Stomach (tissue), 9 donors: ENCODE data around the gene TRO. TPM values are rescaled to one million over a fixed set of nuclear protein-coding genes. Genes with fewer than 3 reads are reported as not detected.

Source experiments
- DNase-seq, 2 donors: peaks; one replicate each; pipeline versions ENCODE4 v3.0.0 to v3.0.0-alpha.2; 2013 to 2019
- H3K27ac ChIP-seq, 5 donors: fragments of 200-600 bp in 4 of 5; sonication (generic) in 4 of 5; one replicate each; pipeline ENCODE4 v1.5.1; 2013 to 2019; ENCODE audit warnings: mild to moderate bottlenecking in 1 of 5, moderate library complexity in 1 of 5
- H3K27me3 ChIP-seq, 3 donors: fragments of 200-600 bp; sonication (generic); one replicate each; pipeline ENCODE4 v1.5.1; 2017 to 2019; ENCODE audit warnings: mixed run types in 1 of 3
- H3K36me3 ChIP-seq, 4 donors: fragments of 200-600 bp; sonication (generic); 1 replicate in 3 of 4; 2 replicates in 1 of 4; pipeline ENCODE4 v1.5.1; 2016 to 2019
- H3K4me1 ChIP-seq, 4 donors: fragments of 200-600 bp; sonication (generic); one replicate each; pipeline ENCODE4 v1.5.1; 2016 to 2019
- H3K4me3 ChIP-seq, 4 donors: fragments of 200-600 bp; sonication (generic) in 3 of 4; one replicate each; pipeline ENCODE4 v1.5.1; 2016 to 2019; ENCODE audit warnings: mild to moderate bottlenecking in 1 of 4
- H3K9me3 ChIP-seq, 4 donors: fragments of 200-600 bp; sonication (generic); one replicate each; pipeline ENCODE4 v1.5.1; 2016 to 2019
- EP300 ChIP-seq: sonication (generic); formaldehyde crosslinking; IDR thresholded peaks from one replicate; pipeline ENCODE4 v1.6.1; 2017; ENCODE audit warnings: antibody characterized with exemption
- POLR2A ChIP-seq, 4 donors: fragments of 450-650 bp; IDR thresholded peaks; one replicate each; pipeline ENCODE4 v1.6.1; 2016; ENCODE audit warnings: antibody characterized with exemption in 4 of 4, control low read depth in 2 of 4, mild to moderate bottlenecking in 1 of 4, moderate library complexity in 1 of 4
- POLR2AphosphoS5 ChIP-seq, 3 donors: sonication (generic); formaldehyde crosslinking; IDR thresholded peaks; one replicate each; pipeline ENCODE4 v1.6.1; 2016; ENCODE audit warnings: antibody characterized with exemption in 3 of 3
- WGBS, 5 donors: extraction: QIAGEN DNeasy Blood & Tissue Kit in 3 of 5; methylation state at CpG; one replicate each; pipeline versions ENCODE4 v1.1.5 to v1.1.7; 2013 to 2018; 5-methylcytosine and 5-hydroxymethylcytosine counted together
- intact Hi-C: fragments of 100-400 bp; cut with DNase I; formaldehyde crosslinking; loops from one replicate; pipeline ENCODE4 v1.15.1; 2023; ENCODE audit warnings: low total_unique reads
- polyA plus RNA-seq, 3 donors: library from polyadenylated mRNA; stranded (reverse); fragments of 200-250 nt; gene quantifications; one replicate each; pipeline ENCODE4 v1.2.3, GENCODE V29; 2013
- total RNA-seq, 5 donors: library from RNA; depleted of rRNA; stranded (reverse); fragments of >200 nt; gene quantifications; one replicate each; pipeline versions ENCODE4 v1.1.0 to v1.2.3, GENCODE V29; 2014 to 2016
- TF ChIP-seq, protein P1 (sequence below), 7 experiments: fragments of 450-650 bp in 4 of 7; fragments of 200-600 bp in 3 of 7; sonication (generic) in 3 of 7; IDR thresholded peaks; one replicate each; pipeline ENCODE4 v1.5.1; 2016 to 2019; ENCODE audit warnings: antibody characterized with exemption in 7 of 7, control low read depth in 2 of 7, mild to moderate bottlenecking in 1 of 7
- donor health status: healthy with polysubstance abuse.
- donor health status: Bipolar disorder and iron deficiency.
- donor health status: healthy.

The TRO gene
- total and polyA plus RNA-seq, 8 donors, result 0.45 to 25.3 (median 4.1) TPM

- WGBS, 5 donors, result 36 to 71% (median 60%) methylated on average over 1 of the region's 1 CpG
- no peaks in the 10 kb centered on the region for H3K36me3 ChIP-seq
- no peaks in the 10 kb centered on the region for H3K4me1 ChIP-seq
- H3K4me3 ChIP-seq, result no peak overlapping the region
- no peak for DNase-seq
- intact Hi-C loops, result no loop called here
- H3K27ac ChIP-seq, result no peak overlapping the region
- no peaks in the 10 kb centered on the region for H3K27me3 ChIP-seq
- TF ChIP-seq EP300 (no peak), POLR2AphosphoS5 (IDR thresholded peaks at IDR 0.05) (no peak), POLR2A (IDR thresholded peaks at IDR 0.05) (no peak)
- TF ChIP-seq, protein P1, sequence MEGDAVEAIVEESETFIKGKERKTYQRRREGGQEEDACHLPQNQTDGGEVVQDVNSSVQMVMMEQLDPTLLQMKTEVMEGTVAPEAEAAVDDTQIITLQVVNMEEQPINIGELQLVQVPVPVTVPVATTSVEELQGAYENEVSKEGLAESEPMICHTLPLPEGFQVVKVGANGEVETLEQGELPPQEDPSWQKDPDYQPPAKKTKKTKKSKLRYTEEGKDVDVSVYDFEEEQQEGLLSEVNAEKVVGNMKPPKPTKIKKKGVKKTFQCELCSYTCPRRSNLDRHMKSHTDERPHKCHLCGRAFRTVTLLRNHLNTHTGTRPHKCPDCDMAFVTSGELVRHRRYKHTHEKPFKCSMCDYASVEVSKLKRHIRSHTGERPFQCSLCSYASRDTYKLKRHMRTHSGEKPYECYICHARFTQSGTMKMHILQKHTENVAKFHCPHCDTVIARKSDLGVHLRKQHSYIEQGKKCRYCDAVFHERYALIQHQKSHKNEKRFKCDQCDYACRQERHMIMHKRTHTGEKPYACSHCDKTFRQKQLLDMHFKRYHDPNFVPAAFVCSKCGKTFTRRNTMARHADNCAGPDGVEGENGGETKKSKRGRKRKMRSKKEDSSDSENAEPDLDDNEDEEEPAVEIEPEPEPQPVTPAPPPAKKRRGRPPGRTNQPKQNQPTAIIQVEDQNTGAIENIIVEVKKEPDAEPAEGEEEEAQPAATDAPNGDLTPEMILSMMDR (IDR thresholded peaks at IDR 0.05), result no peak
- peaks cover 0 to 28% (median 5%) of the 10 kb centered on the region in 4 donors for H3K9me3 ChIP-seq
Observed at GRCh38 chrX:54894159-54894558, 26.5 kb upstream of the TRO start.

- intact Hi-C loops, result no loop called here
- H3K27me3 ChIP-seq, result no peaks in the 10 kb centered on the region
- no peak for TF ChIP-seq EP300
- TF ChIP-seq, protein P1 (IDR thresholded peaks at IDR 0.05), result no peak
- TF ChIP-seq POLR2A (IDR thresholded peaks at IDR 0.05), result no peak
- TF ChIP-seq POLR2AphosphoS5 (IDR thresholded peaks at IDR 0.05), result no peak
- peaks cover 0 to 22% (median 0%) of the 10 kb centered on the region in 4 donors for H3K9me3 ChIP-seq
- DNase-seq, result no peak
- H3K4me3 ChIP-seq, result no peak overlapping the region
- no peaks in the 10 kb centered on the region for H3K36me3 ChIP-seq
- no peak overlapping the region for H3K27ac ChIP-seq
- H3K4me1 ChIP-seq, result no peaks in the 10 kb centered on the region
Observed at GRCh38 chrX:54909941-54910340, 10.7 kb upstream of the TRO start.

- peak in 1 of 2 donors; percentile 86 for DNase-seq
- peak overlapping the region; percentile 44 to 53 (median 50) for H3K4me3 ChIP-seq
- H3K4me1 ChIP-seq, result no peaks in the 10 kb centered on the region
- WGBS, 5 donors, result 0 to 55% (median 5%) methylated on average over 20 to 29 of the region's 29 CpGs
- peaks cover 0 to 6% (median 0%) of the 10 kb centered on the region in 3 donors for H3K27me3 ChIP-seq
- peak overlapping the region in 1 of 5 donors; percentile 62 for H3K27ac ChIP-seq
- H3K36me3 ChIP-seq, result peaks cover 0 to 3% (median 0%) of the 10 kb centered on the region in 4 donors
- intact Hi-C loops, result no loop called here
- no peaks in the 10 kb centered on the region for H3K9me3 ChIP-seq
- TF ChIP-seq POLR2AphosphoS5 (IDR thresholded peaks at IDR 0.05), result no peak
- TF ChIP-seq, protein P1 (IDR thresholded peaks at IDR 0.05), result no peak
Observed at GRCh38 chrX:54921427-54922021, 900 bp downstream of the TRO start.

- Histone ChIP-seq H3K9me3 (peaks cover 0 to 5% (median 1%) of the 10 kb centered on the region in 4 donors), H3K36me3 (peaks cover 0 to 13% (median 0%) of the 10 kb centered on the region in 4 donors), H3K4me3 (no peak overlapping the region), H3K4me1 (no peaks in the 10 kb centered on the region), H3K27ac (no peak overlapping the region), H3K27me3 (peaks cover 0 to 6% (median 0%) of the 10 kb centered on the region in 3 donors)
- intact Hi-C loops, result no loop called here
- 80 to 95% (median 93%) methylated on average over 1 to 3 of the region's 3 CpGs for WGBS, 5 donors
- DNase-seq, result no peak
- TF ChIP-seq POLR2A (IDR thresholded peaks at IDR 0.05) (no peak), EP300 (no peak), POLR2AphosphoS5 (IDR thresholded peaks at IDR 0.05) (no peak)
- TF ChIP-seq, protein P1 (IDR thresholded peaks at IDR 0.05), result no peak
Observed at GRCh38 chrX:54922547-54922946, 1.9 kb downstream of the TRO start.
